NCI-H1694 (cell line): ENCODE results near the gene SPPL3.
A peak's percentile ranks its signal among the peaks of the same experiment; 100 is the strongest.
"Not testable (repeated sequence)": the region's sequence is repeated elsewhere in the genome, so short reads cannot be mapped to it uniquely, and the experiment has no call there.

Experiments used
- DNase-seq: peaks from one replicate; lab custom pipeline; 2025; lab: John Stamatoyannopoulos, UW

SPPL3 gene

GRCh38 chr12:120816363-120816762, 87.8 kb downstream of the SPPL3 start:
- DNase-seq, result no peak

GRCh38 chr12:120814903-120815429, 89.2 kb downstream of the SPPL3 start:
- DNase-seq, result no peak

GRCh38 chr12:120814203-120814902, 89.8 kb downstream of the SPPL3 start:
- DNase-seq, result no peak

GRCh38 chr12:120813588-120814153, 90.5 kb downstream of the SPPL3 start:
- DNase-seq, result no peak

- DNase-seq, result no peak
These were observed 94.1 kb downstream of the SPPL3 start for GRCh38 chr12:120810021-120810420.

GRCh38 chr12:120804428-120804827, 99.7 kb downstream of the SPPL3 start:
- DNase-seq, result no peak

- DNase-seq, result no peak
These were observed 103.0 kb downstream of the SPPL3 start for GRCh38 chr12:120801146-120801545.

- no peak for DNase-seq
These were observed 103.5 kb downstream of the SPPL3 start for GRCh38 chr12:120800665-120801064.

GRCh38 chr12:120799243-120800045, 104.7 kb downstream of the SPPL3 start:
- no peak for DNase-seq

GRCh38 chr12:120798696-120799095, 105.5 kb downstream of the SPPL3 start:
- DNase-seq, result peak; percentile 30

GRCh38 chr12:120797677-120798642, 106.2 kb downstream of the SPPL3 start:
- no peak for DNase-seq

- DNase-seq, result no peak
These were observed 108.5 kb downstream of the SPPL3 start for GRCh38 chr12:120795441-120796178.

- DNase-seq, result no peak
These were observed 110.8 kb downstream of the SPPL3 start for GRCh38 chr12:120793357-120793756.

GRCh38 chr12:120792456-120792855, 111.7 kb downstream of the SPPL3 start:
- not testable (repeated sequence) for DNase-seq

- DNase-seq, result no peak
These were observed 112.4 kb downstream of the SPPL3 start for GRCh38 chr12:120791669-120792176.

GRCh38 chr12:120790114-120790513, 114.0 kb downstream of the SPPL3 start:
- DNase-seq, result no peak

- no peak for DNase-seq
These were observed 116.3 kb downstream of the SPPL3 start for GRCh38 chr12:120787889-120788288.

GRCh38 chr12:120784804-120785203, 119.4 kb downstream of the SPPL3 start:
- DNase-seq, result no peak

- no peak for DNase-seq
These were observed 121.0 kb downstream of the SPPL3 start for GRCh38 chr12:120783197-120783596.

GRCh38 chr12:120775862-120776552, 128.2 kb downstream of the SPPL3 start:
- no peak for DNase-seq
